Measurements from ENCODE around the gene GYPC. TPM values are rescaled to one million over a fixed set of nuclear protein-coding genes. Genes with fewer than 3 reads are reported as not detected.
"Not testable (repeated sequence)": the region's sequence is repeated elsewhere in the genome, so short reads cannot be mapped to it uniquely, and the experiment has no call there.

GYPC gene
- polyA plus RNA-seq, 1 donor from 2014 or later, result 111 TPM

- peaks cover 0 to 5% (median 0%) of the 10 kb centered on the region in 3 donors for H3K4me1 Mint-ChIP-seq
- peaks cover 0 to 5% (median 2%) of the 10 kb centered on the region in 3 donors for H3K9me3 Mint-ChIP-seq
- no peak overlapping the region for H3K27ac Mint-ChIP-seq
- H3K27me3 Mint-ChIP-seq, result peaks cover 3% of the 10 kb centered on the region
- peaks cover 5% of the 10 kb centered on the region for H3K36me3 Mint-ChIP-seq
- no peak overlapping the region for H3K4me3 Mint-ChIP-seq
Observed at GRCh38 chr2:126714191-126714965, 58.4 kb downstream of the GYPC start.

GRCh38 chr2:126715111-126715510 lies 59.2 kb downstream of the GYPC start:
- no peak overlapping the region for H3K27ac Mint-ChIP-seq

GRCh38 chr2:126715576-126716406 lies 59.8 kb downstream of the GYPC start:
- Mint-ChIP-seq H3K9me3 (no peaks in the 10 kb centered on the region), H3K4me3 (no peak overlapping the region), H3K4me1 (peaks cover 0 to 9% (median 0%) of the 10 kb centered on the region in 3 donors), H3K27me3 (peaks cover under 1% of the 10 kb centered on the region), H3K36me3 (peaks cover 5% of the 10 kb centered on the region), H3K27ac (no peak overlapping the region)

More at GRCh38 chr2:126715111-126715510, 59.2 kb downstream of the GYPC start:
- peaks cover under 1% of the 10 kb centered on the region for H3K27me3 Mint-ChIP-seq
- peaks cover 0 to 9% (median 0%) of the 10 kb centered on the region in 3 donors for H3K4me1 Mint-ChIP-seq
- no peak overlapping the region for H3K4me3 Mint-ChIP-seq
- H3K36me3 Mint-ChIP-seq, result peaks cover 5% of the 10 kb centered on the region
- H3K9me3 Mint-ChIP-seq, result peaks cover 0 to 2% (median under 1%) of the 10 kb centered on the region in 3 donors

GRCh38 chr2:126717277-126717676 lies 61.3 kb downstream of the GYPC start:
- not testable (repeated sequence) for H3K27ac Mint-ChIP-seq, H3K4me1 Mint-ChIP-seq, H3K9me3 Mint-ChIP-seq, H3K27me3 Mint-ChIP-seq, H3K36me3 Mint-ChIP-seq, H3K4me3 Mint-ChIP-seq

GRCh38 chr2:126717928-126718327 lies 62.0 kb downstream of the GYPC start:
- no peak overlapping the region for H3K27ac Mint-ChIP-seq
- H3K4me1 Mint-ChIP-seq, result peaks cover 0 to 9% (median 0%) of the 10 kb centered on the region in 3 donors
- H3K27me3 Mint-ChIP-seq, result peaks cover 4% of the 10 kb centered on the region
- H3K4me3 Mint-ChIP-seq, result peak overlapping the region in 1 of 4 donors; percentile 44
- peaks cover 5% of the 10 kb centered on the region for H3K36me3 Mint-ChIP-seq
- no peaks in the 10 kb centered on the region for H3K9me3 Mint-ChIP-seq

- Mint-ChIP-seq H3K9me3 (peaks cover 0 to 7% (median 2%) of the 10 kb centered on the region in 3 donors), H3K27ac (no peak overlapping the region), H3K4me3 (no peak overlapping the region), H3K36me3 (peaks cover 5% of the 10 kb centered on the region), H3K4me1 (peaks cover 0 to 6% (median 0%) of the 10 kb centered on the region in 3 donors), H3K27me3 (peaks cover 4% of the 10 kb centered on the region)
Observed at GRCh38 chr2:126719191-126719832, 63.4 kb downstream of the GYPC start.

GRCh38 chr2:126719833-126720351 lies 63.9 kb downstream of the GYPC start:
- Mint-ChIP-seq H3K4me1 (peaks cover 0 to 6% (median 0%) of the 10 kb centered on the region in 3 donors), H3K27ac (no peak overlapping the region)

GRCh38 chr2:126720638-126721037 lies 64.7 kb downstream of the GYPC start:
- Mint-ChIP-seq H3K4me3 (no peak overlapping the region), H3K27ac (no peak overlapping the region), H3K9me3 (peaks cover 6 to 16% (median 7%) of the 10 kb centered on the region in 3 donors), H3K36me3 (peaks cover 5% of the 10 kb centered on the region), H3K27me3 (peaks cover 7% of the 10 kb centered on the region), H3K4me1 (peaks cover 0 to 6% (median 0%) of the 10 kb centered on the region in 3 donors)

More at GRCh38 chr2:126719833-126720351, 63.9 kb downstream of the GYPC start:
- peaks cover 0 to 9% (median 2%) of the 10 kb centered on the region in 3 donors for H3K9me3 Mint-ChIP-seq
- peaks cover 4% of the 10 kb centered on the region for H3K27me3 Mint-ChIP-seq
- peaks cover 5% of the 10 kb centered on the region for H3K36me3 Mint-ChIP-seq
- no peak overlapping the region for H3K4me3 Mint-ChIP-seq

- Mint-ChIP-seq H3K4me3 (no peak overlapping the region), H3K4me1 (peaks cover 0 to 6% (median 0%) of the 10 kb centered on the region in 3 donors)
Observed at GRCh38 chr2:126722081-126722480, 66.1 kb downstream of the GYPC start.

GRCh38 chr2:126722546-126722945 lies 66.6 kb downstream of the GYPC start:
- peaks cover 0 to 6% (median 0%) of the 10 kb centered on the region in 3 donors for H3K4me1 Mint-ChIP-seq
- no peak overlapping the region for H3K4me3 Mint-ChIP-seq
- peaks cover 6% of the 10 kb centered on the region for H3K36me3 Mint-ChIP-seq
- H3K9me3 Mint-ChIP-seq, result peaks cover 6 to 30% (median 13%) of the 10 kb centered on the region in 3 donors
- no peak overlapping the region for H3K27ac Mint-ChIP-seq
- H3K27me3 Mint-ChIP-seq, result peaks cover 7% of the 10 kb centered on the region

More at GRCh38 chr2:126722081-126722480, 66.1 kb downstream of the GYPC start:
- Mint-ChIP-seq H3K9me3 (peaks cover 6 to 29% (median 12%) of the 10 kb centered on the region in 3 donors), H3K27me3 (peaks cover 7% of the 10 kb centered on the region), H3K36me3 (peaks cover 6% of the 10 kb centered on the region), H3K27ac (peak overlapping the region in 1 of 3 donors; percentile 42)

GRCh38 chr2:126723281-126723815 lies 67.4 kb downstream of the GYPC start:
- H3K36me3 Mint-ChIP-seq, result peaks cover 2% of the 10 kb centered on the region
- peaks cover 6 to 30% (median 13%) of the 10 kb centered on the region in 3 donors for H3K9me3 Mint-ChIP-seq
- H3K4me1 Mint-ChIP-seq, result peaks cover 0 to 6% (median 0%) of the 10 kb centered on the region in 3 donors
- H3K27me3 Mint-ChIP-seq, result peaks cover 10% of the 10 kb centered on the region
- no peak overlapping the region for H3K4me3 Mint-ChIP-seq
- H3K27ac Mint-ChIP-seq, result no peak overlapping the region

GRCh38 chr2:126725580-126725979 lies 69.6 kb downstream of the GYPC start:
- no peak overlapping the region for H3K27ac Mint-ChIP-seq
- no peaks in the 10 kb centered on the region for H3K4me1 Mint-ChIP-seq
- H3K36me3 Mint-ChIP-seq, result peaks cover 2% of the 10 kb centered on the region
- peaks cover 10% of the 10 kb centered on the region for H3K27me3 Mint-ChIP-seq
- no peak overlapping the region for H3K4me3 Mint-ChIP-seq
- H3K9me3 Mint-ChIP-seq, result peaks cover 6 to 30% (median 13%) of the 10 kb centered on the region in 3 donors

GRCh38 chr2:126729896-126730295 lies 73.9 kb downstream of the GYPC start:
- H3K27me3 Mint-ChIP-seq, result peaks cover 7% of the 10 kb centered on the region
- peaks cover 2% of the 10 kb centered on the region for H3K36me3 Mint-ChIP-seq
- no peak overlapping the region for H3K4me3 Mint-ChIP-seq
- no peak overlapping the region for H3K27ac Mint-ChIP-seq
- H3K4me1 Mint-ChIP-seq, result no peaks in the 10 kb centered on the region
- H3K9me3 Mint-ChIP-seq, result peaks cover 4 to 22% (median 13%) of the 10 kb centered on the region in 3 donors

GRCh38 chr2:126730655-126731054 lies 74.7 kb downstream of the GYPC start:
- Mint-ChIP-seq H3K27ac (no peak overlapping the region), H3K27me3 (peaks cover 3% of the 10 kb centered on the region), H3K9me3 (peaks cover 0 to 14% (median 5%) of the 10 kb centered on the region in 3 donors), H3K4me3 (no peak overlapping the region), H3K36me3 (peaks cover under 1% of the 10 kb centered on the region), H3K4me1 (no peaks in the 10 kb centered on the region)
